ENCODE results near the gene DDX17. TPM values are rescaled to one million over a fixed set of nuclear protein-coding genes. Genes with fewer than 3 reads are reported as not detected.

The DDX17 gene
- total and polyA plus RNA-seq, 12 donors = 76.2 to 241 (median 169) TPM

DNA sequence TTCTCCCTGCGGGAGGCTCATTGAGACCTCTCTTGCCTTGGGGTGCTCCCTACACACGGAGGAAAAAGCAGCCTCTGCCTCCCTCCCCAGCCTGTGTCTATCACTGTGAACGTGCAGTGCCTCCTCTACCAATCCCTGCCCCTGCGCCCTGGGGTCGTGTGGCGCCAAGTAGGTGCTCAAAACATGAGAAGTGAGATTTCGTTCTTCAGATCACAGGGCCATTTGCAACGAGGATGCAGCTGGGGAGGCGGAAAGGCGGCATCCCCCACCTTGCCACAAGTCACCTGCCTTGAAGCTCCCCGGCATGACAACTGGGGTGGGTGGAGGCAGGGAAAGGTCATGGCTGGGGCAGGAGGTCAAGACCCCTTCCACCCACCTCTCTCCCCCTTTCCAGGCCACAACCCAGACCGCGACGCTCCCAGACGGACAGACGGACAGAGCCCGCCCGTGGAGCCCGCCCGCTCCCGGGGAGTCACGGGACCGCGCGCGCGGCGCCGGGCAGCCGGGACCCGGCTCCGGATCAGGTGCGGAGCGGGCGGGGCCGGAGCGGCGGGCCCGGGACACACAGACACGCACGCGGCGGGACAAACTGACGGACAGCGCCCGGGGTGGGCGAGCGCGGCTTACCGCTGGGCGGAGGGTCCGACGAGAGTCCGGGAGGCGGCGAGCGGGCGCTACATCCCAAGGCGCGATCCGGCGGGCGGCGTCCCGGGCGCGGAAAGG, 51.6 kb downstream of the DDX17 start:
- Histone ChIP-seq H3K27me3 (peaks cover 10 to 92% (median 57%) of the 10 kb centered on the region in 7 donors), H3K9me3 (no peaks in the 10 kb centered on the region), H3K27ac (peak overlapping the region in 9 of 10 donors; percentile 20 to 99 (median 91)), H3K4me3 (peak overlapping the region; percentile 23 to 63 (median 52)), H3K36me3 (no peaks in the 10 kb centered on the region), H3K4me1 (peaks cover 3 to 61% (median 22%) of the 10 kb centered on the region in 9 donors)
- peak in 3 of 8 donors; percentile 14 to 29 (median 16) for ATAC-seq
- 7% methylated on average over 49 to 65 of the region's 67 CpGs for WGBS, 2 donors
- intact Hi-C loops (cut with DNase I) = loop anchor here in 1 of 10 donors (5.0 kb wide), 1 partner anchor 42 kb away; no protein-coding TSS in a partner anchor
- DNase-seq = no peak
- TF ChIP-seq, protein P1, sequence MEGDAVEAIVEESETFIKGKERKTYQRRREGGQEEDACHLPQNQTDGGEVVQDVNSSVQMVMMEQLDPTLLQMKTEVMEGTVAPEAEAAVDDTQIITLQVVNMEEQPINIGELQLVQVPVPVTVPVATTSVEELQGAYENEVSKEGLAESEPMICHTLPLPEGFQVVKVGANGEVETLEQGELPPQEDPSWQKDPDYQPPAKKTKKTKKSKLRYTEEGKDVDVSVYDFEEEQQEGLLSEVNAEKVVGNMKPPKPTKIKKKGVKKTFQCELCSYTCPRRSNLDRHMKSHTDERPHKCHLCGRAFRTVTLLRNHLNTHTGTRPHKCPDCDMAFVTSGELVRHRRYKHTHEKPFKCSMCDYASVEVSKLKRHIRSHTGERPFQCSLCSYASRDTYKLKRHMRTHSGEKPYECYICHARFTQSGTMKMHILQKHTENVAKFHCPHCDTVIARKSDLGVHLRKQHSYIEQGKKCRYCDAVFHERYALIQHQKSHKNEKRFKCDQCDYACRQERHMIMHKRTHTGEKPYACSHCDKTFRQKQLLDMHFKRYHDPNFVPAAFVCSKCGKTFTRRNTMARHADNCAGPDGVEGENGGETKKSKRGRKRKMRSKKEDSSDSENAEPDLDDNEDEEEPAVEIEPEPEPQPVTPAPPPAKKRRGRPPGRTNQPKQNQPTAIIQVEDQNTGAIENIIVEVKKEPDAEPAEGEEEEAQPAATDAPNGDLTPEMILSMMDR (IDR thresholded peaks at IDR 0.05) = no peak

- Histone ChIP-seq H3K36me3 (no peaks in the 10 kb centered on the region), H3K9me3 (no peaks in the 10 kb centered on the region), H3K4me3 (peak overlapping the region; percentile 23 to 63 (median 52)), H3K4me1 (peaks cover 3 to 67% (median 24%) of the 10 kb centered on the region in 9 donors), H3K27me3 (peaks cover 10 to 92% (median 61%) of the 10 kb centered on the region in 7 donors), H3K27ac (peak overlapping the region in 7 of 10 donors; percentile 78 to 99 (median 94))
- intact Hi-C loops (cut with DNase I) = loop anchor here in 1 of 10 donors (5.0 kb wide), 1 partner anchor 42 kb away; no protein-coding TSS in a partner anchor
- no peak for DNase-seq
- TF ChIP-seq, protein P1 (IDR thresholded peaks at IDR 0.05) = no peak
- ATAC-seq = peak in 1 of 8 donors; percentile 14
- WGBS, 2 donors = 45 to 48% methylated on average over 3 of the region's 3 CpGs
Observed at GRCh38 chr22:38453996-38454352, 52.1 kb downstream of the DDX17 start.

- 76 to 80% methylated on average over 11 of the region's 11 CpGs for WGBS, 2 donors
- TF ChIP-seq, protein P1 (IDR thresholded peaks at IDR 0.05) = no peak
- H3K27me3 ChIP-seq = peaks cover 6 to 86% (median 59%) of the 10 kb centered on the region in 7 donors
- no peak for ATAC-seq
- H3K4me3 ChIP-seq = peak overlapping the region in 5 of 10 donors; percentile 21 to 63 (median 57)
- no peak for DNase-seq
- intact Hi-C loops (cut with DNase I) = loop anchor here in 1 of 10 donors (5.0 kb wide), 1 partner anchor 41 kb away; no protein-coding TSS in a partner anchor
- no peaks in the 10 kb centered on the region for H3K9me3 ChIP-seq
- H3K4me1 ChIP-seq = peaks cover 6 to 73% (median 24%) of the 10 kb centered on the region in 9 donors
- no peaks in the 10 kb centered on the region for H3K36me3 ChIP-seq
- H3K27ac ChIP-seq = peak overlapping the region in 8 of 10 donors; percentile 55 to 99 (median 92)
Observed at GRCh38 chr22:38453066-38453672, 52.9 kb downstream of the DDX17 start.

DNA sequence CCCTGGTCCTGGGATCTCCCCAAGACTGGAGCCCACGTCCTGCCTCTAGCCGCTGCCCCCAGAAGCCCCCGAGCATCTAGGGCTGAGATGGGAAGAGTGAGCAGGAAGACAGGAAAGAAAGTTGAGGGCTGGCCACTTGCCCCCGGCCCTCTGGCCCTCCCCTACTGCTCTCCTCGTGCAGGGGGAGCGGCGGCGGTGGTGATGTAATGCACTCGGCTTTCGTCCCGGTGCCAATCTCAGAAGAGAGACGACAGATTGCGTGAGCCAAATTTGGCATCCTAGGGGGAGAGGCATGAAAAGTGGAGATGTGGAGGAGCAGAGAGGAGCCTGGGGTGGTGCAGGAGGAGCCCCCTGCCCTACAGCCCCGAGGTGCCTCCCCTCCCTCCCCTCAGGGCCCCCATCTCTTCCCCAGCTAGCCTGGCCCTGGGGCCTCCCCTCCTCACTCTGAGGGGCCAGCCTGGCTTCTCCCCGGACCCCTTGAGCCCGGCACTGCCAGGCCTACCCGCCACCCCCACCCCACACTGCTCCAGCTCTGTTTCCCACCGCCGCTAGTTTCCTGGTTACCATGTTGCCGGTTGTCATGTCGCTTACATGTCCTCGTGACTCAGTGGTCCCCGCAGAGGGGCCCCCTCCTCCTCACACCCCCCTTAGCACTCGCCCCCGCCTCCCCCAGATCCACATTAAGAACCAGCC, 53.6 kb downstream of the DDX17 start:
- peak overlapping the region in 6 of 10 donors; percentile 20 to 63 (median 38) for H3K4me3 ChIP-seq
- peaks cover 6 to 70% (median 24%) of the 10 kb centered on the region in 9 donors for H3K4me1 ChIP-seq
- TF ChIP-seq, protein P1 (IDR thresholded peaks at IDR 0.05) = no peak
- H3K9me3 ChIP-seq = no peaks in the 10 kb centered on the region
- WGBS, 2 donors = 16 to 21% methylated on average over 24 to 25 of the region's 25 CpGs
- ATAC-seq (peak; percentile 40 to 70 (median 61)), DNase-seq (peak; percentile 71 to 83)
- H3K27ac ChIP-seq = peak overlapping the region; percentile 36 to 99 (median 89)
- H3K36me3 ChIP-seq = no peaks in the 10 kb centered on the region
- intact Hi-C loops (cut with DNase I) = loop anchor here in 1 of 10 donors (5.0 kb wide), 1 partner anchor 40 kb away; no protein-coding TSS in a partner anchor
- peaks cover 6 to 85% (median 59%) of the 10 kb centered on the region in 7 donors for H3K27me3 ChIP-seq
